Skin epidermis (tissue), 12 donors: ENCODE results near the gene ZSWIM5.
A peak's percentile ranks its signal among the peaks of the same experiment; 100 is the strongest.
"Not testable (repeated sequence)": the region's sequence is repeated elsewhere in the genome, so short reads cannot be mapped to it uniquely, and the experiment has no call there.

Experiments
- H3K27ac ChIP-seq, 21 experiments: fragments of 200-600 bp; sonication (generic) in 11 of 21; one replicate each; pipeline ENCODE4 v1.5.0; 2020; ENCODE audit warnings: mild to moderate bottlenecking in 3 of 21, inconsistent platforms in 2 of 21, moderate library complexity in 2 of 21
- H3K4me3 ChIP-seq, 7 experiments: fragments of 200-600 bp; sonication (generic) in 2 of 7; one replicate each; pipeline ENCODE4 v1.5.0; 2020; ENCODE audit warnings: inconsistent platforms in 2 of 7, mild to moderate bottlenecking in 2 of 7, moderate library complexity in 1 of 7

Gene ZSWIM5

GRCh38 chr1:45010855-45011811, 195.3 kb downstream of the ZSWIM5 start, which contains the start of gene HECTD3:
TSS of gene HECTD3 (minus strand) at chr1:45011324. CDS start at chr1:45011257, 67 bp downstream.
- peak within 1 kb of the TSS; percentile 27 to 94 (median 90) for H3K27ac ChIP-seq
- H3K4me3 ChIP-seq: peak within 1 kb of the TSS; percentile 89 to 100 (median 93)

GRCh38 chr1:45009956-45010854, 196.2 kb downstream of the ZSWIM5 start:
- H3K27ac ChIP-seq: peak overlapping the region; percentile 27 to 94 (median 90)
- H3K4me3 ChIP-seq: peak overlapping the region; percentile 89 to 100 (median 93)

DNA sequence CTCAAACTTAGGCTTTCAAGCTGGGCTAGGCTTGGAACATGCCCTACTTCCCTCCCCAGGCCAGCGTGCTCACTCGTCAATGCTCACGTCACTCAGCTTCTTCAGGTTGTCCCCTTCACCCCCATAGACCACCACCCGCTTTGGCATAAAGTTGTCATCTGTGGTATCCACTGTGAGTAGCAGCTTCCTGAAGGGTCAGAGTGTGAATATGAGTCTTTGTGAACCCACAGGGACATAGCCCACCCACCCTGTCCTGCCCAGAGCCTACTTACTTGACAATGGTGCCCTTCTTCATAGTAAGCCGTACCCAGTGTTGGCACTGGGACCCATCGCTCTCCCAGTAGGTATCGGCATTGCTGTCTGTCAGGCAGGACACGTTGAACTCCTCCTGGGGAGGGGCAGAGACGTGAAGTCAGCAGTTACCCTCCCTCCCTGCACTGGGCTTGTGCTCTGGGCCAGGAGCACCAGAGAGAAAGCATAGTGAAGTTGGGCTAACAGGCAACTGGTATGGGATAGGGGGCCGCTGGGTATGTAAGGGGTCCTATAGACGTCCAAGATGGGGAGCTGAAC, 197.0 kb downstream of the ZSWIM5 start:
- peak overlapping the region in 4 of 21 experiments; percentile 13 to 93 (median 87) for H3K27ac ChIP-seq
- peak overlapping the region in 3 of 7 experiments; percentile 93 to 98 (median 93) for H3K4me3 ChIP-seq

DNA sequence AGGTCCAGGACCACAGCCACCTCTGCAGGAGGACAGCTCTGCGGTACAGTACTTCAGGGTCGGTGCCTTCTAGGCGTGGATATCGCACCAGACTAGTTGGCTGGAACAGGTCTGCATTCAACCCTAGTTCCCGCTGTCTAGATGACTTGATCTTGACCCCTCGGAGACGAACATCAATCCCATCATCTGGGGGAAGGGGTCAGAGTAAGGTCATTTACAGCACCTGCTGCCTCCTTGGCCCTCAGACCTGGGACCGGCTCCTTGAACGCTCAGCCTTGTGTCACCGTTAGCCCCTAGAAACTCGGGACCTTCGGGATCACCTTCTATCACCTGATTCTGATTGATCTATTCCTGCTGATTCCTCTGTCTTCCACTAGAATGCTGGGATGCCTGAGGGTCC, 197.9 kb downstream of the ZSWIM5 start:
- Histone ChIP-seq H3K27ac (no peak overlapping the region), H3K4me3 (no peak overlapping the region)

- H3K4me3 ChIP-seq: no peak overlapping the region
- H3K27ac ChIP-seq: no peak overlapping the region
These were observed 198.3 kb downstream of the ZSWIM5 start for GRCh38 chr1:45008076-45008475.

DNA sequence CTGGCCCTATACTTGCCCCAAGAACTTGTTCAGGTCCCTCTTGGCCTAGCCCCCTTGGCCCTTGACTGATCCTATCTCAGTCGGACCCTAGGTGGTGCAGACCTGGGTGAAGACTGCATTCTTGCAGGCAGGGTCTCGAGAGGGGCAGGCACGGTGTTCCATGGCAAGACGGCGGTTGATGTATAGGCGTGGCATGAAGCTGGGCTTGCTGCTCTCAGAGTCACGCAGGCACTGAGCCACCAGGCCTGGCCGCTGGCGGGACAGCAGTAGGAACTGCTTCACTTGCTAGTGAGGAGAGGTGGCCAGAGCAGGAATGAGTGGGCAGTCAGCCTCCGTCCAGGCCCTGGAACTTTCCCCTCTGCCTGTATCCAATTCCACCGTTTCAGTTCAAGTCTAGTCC, 199.1 kb downstream of the ZSWIM5 start:
- H3K4me3 ChIP-seq: no peak overlapping the region
- no peak overlapping the region for H3K27ac ChIP-seq

DNA sequence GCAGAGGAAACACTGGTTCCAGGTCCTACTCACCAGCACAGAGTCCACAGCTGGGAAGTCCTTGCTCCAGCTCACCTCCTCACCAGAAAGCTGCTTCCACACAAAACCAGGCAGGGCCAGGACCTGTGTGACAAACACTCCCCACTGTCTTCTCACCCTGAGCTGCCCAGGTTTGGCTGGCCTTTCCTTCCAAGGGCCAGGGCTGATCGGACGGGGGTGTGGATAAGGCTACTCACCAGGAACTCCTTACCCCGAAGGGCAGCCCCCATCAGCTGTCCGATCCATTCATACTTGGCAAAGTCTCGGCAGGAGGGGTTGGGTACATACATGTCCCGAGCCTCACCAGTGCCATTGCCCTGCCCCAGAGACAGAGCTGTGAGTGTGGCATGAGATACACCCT, 200.6 kb downstream of the ZSWIM5 start:
- H3K27ac ChIP-seq: no peak overlapping the region
- no peak overlapping the region for H3K4me3 ChIP-seq

GRCh38 chr1:45004281-45004920, 202.0 kb downstream of the ZSWIM5 start:
- no peak overlapping the region for H3K4me3 ChIP-seq
- H3K27ac ChIP-seq: no peak overlapping the region

- Histone ChIP-seq H3K27ac (no peak overlapping the region), H3K4me3 (no peak overlapping the region)
These were observed 202.7 kb downstream of the ZSWIM5 start for GRCh38 chr1:45003741-45004140.

GRCh38 chr1:45002650-45003645, 203.5 kb downstream of the ZSWIM5 start:
- no peak overlapping the region for H3K4me3 ChIP-seq
- no peak overlapping the region for H3K27ac ChIP-seq

DNA sequence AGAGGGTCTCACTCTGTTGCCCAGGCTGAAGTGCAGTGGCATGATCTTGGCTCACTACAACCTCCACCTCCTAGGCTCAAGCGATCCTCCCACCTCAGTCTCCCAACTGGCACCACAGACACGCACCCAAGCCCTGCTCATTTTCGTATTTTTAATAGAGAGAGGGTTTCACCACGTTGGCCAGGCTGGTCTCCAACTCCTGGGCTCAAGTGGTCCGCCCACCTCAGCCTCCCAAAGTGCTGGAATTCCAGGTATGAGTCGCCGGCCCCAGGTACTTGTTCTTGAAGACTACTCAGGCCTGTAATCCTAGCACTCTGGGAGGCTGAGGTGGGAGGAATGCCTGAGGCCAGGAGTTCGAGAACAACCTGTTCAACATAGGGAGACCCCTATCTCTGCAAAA, 204.8 kb downstream of the ZSWIM5 start:
- H3K27ac ChIP-seq: peak overlapping the region in 6 of 21 experiments; percentile 26 to 50 (median 32)
- not testable (repeated sequence) for H3K4me3 ChIP-seq

DNA sequence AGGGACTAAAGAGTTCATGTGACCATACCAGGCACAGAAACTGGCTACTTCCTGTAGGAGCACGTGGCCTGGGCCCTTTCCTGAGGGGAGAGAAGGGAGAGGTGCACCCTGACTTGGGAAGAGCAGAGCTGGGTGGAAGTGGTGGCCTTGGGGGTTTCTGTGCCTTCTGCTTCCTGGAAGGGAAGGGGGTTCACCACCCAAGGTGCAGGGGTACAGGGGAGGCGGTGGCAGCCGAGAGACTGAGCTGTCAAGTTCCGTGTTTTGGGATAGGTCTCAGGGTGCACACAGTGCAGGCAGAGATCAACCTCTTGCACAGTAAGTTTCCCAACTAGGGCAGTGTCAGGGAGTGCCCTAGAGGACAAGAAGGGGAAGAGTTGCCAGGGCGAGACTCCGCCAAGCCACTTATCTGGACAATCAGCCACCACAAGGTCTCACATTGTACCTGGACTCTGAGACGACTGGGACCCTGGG, 205.4 kb downstream of the ZSWIM5 start:
- H3K4me3 ChIP-seq: no peak overlapping the region
- H3K27ac ChIP-seq: peak overlapping the region in 10 of 21 experiments; percentile 17 to 69 (median 34)

DNA sequence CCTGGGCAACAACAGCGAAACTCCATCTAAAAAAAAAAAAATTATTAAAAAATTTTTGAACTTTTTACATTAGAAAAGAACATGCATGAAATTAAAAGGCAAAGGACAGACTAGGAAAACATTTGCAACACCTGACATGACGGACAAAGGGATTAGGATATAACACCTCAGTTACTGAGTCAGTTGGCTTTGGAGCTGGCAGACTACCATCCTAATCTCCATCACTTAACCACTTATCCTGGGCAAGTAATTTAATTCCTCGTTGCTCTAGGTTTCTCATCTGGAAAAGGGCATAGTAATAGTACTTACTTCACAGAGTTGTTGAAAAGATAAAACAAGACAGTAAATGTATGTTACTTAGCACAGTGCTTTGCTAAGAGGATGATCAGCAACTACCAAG, 207.2 kb downstream of the ZSWIM5 start:
- H3K4me3 ChIP-seq: no peak overlapping the region
- H3K27ac ChIP-seq: no peak overlapping the region

GRCh38 chr1:44995467-44996238, 210.8 kb downstream of the ZSWIM5 start:
- Histone ChIP-seq H3K27ac (no peak overlapping the region), H3K4me3 (no peak overlapping the region)

- H3K27ac ChIP-seq: no peak overlapping the region
- H3K4me3 ChIP-seq: no peak overlapping the region
These were observed 212.0 kb downstream of the ZSWIM5 start for GRCh38 chr1:44994309-44994898.

DNA sequence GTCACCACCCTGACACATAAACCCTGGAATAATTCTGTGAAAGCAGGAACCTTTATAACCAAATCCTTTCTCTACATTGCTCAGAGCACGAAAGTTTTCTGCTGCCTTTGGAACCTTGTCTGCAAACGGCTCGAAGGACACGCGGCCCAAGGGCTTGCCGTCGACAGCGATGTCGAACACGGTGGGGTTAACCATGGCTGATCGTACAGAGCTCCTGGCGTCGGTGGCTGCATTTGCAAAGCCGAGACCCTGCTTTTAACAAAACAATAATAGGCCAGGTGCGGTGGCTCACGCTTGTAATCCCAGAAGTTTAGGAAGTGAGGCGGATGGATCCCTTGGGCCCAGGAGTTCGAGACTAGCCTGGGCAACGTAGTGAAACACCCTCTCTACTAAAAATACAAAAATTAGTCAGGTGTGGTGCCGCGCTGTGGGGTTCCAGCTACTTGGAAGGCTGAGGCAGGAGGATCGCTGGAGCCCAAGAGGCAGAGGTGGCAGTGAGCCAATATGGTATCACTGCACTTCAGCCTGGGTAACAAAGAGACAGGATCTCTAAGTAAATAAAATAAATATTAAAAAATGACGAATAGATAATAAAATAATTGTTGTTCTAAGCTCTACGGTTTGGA, 217.8 kb downstream of the ZSWIM5 start:
- Histone ChIP-seq H3K4me3 (no peak overlapping the region), H3K27ac (no peak overlapping the region)
